Colon (tissue), 2 donors: Measurements from ENCODE around the gene CA11.

ENCODE experiments used
- FAIRE-seq: peaks from 2 replicates; lab custom pipeline; 2012; peaks lifted over from hg19 to GRCh38; lab: Jason Lieb, UNC
- donor health status: control.
- donor health status: control.

CA11 gene

GRCh38 chr19:48613024-48613851 is 32.7 kb downstream of the CA11 start:
- FAIRE-seq, result no peak

GRCh38 chr19:48611872-48612271 is 34.1 kb downstream of the CA11 start:
- no peak for FAIRE-seq

- no peak for FAIRE-seq
Measured at GRCh38 chr19:48609571-48610108, 36.3 kb downstream of the CA11 start.

GRCh38 chr19:48608798-48609263 is 37.2 kb downstream of the CA11 start:
- no peak for FAIRE-seq

- no peak for FAIRE-seq
Measured at GRCh38 chr19:48607359-48607755, 38.6 kb downstream of the CA11 start.

GRCh38 chr19:48606463-48607358 is 39.3 kb downstream of the CA11 start, which contains the start of gene SPACA4:
TSS of gene SPACA4 (plus strand) at chr19:48606742. CDS start at chr19:48606979, 237 bp downstream.
- FAIRE-seq, result no peak

GRCh38 chr19:48603850-48604249 is 42.1 kb downstream of the CA11 start:
- FAIRE-seq, result no peak

- no peak for FAIRE-seq
Measured at GRCh38 chr19:48603449-48603848, 42.5 kb downstream of the CA11 start.

GRCh38 chr19:48603001-48603400 is 43.0 kb downstream of the CA11 start:
- no peak for FAIRE-seq

GRCh38 chr19:48600679-48601417 is 45.1 kb downstream of the CA11 start:
- no peak for FAIRE-seq

GRCh38 chr19:48598996-48599700 is 46.8 kb downstream of the CA11 start:
- FAIRE-seq, result no peak

GRCh38 chr19:48596679-48597465 is 49.1 kb downstream of the CA11 start:
- no peak for FAIRE-seq

- no peak for FAIRE-seq
Measured at GRCh38 chr19:48596237-48596636, 49.8 kb downstream of the CA11 start.

- no peak for FAIRE-seq
Measured at GRCh38 chr19:48595833-48596232, 50.2 kb downstream of the CA11 start.

GRCh38 chr19:48595171-48595570 is 50.8 kb downstream of the CA11 start:
- no peak for FAIRE-seq

GRCh38 chr19:48591021-48591420 is 55.0 kb downstream of the CA11 start:
- FAIRE-seq, result no peak

- FAIRE-seq, result no peak
Measured at GRCh38 chr19:48588670-48589401, 57.2 kb downstream of the CA11 start.
